ENCODE measurements around the gene ESRRG.

DNA sequence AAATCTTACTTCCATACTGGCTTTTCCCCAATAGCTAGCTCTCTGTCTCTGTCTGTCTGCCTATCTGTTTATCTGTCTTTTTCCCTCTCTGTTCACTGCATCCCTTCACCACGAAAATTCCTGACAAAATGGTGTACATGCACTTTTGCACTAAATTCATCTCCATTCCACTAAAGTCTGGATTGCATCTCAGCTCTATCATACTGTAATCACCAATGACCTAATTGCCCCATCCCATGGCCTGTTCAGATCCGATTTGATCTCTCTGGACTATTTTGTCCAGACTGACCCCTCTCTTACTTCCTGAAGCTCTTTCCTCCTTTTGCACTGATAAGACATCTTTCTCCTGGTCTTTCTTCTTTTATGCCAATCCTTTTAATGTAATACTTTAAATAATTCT lies 187.5 kb downstream of the ESRRG start:
- TF ChIP-seq, protein P1, sequence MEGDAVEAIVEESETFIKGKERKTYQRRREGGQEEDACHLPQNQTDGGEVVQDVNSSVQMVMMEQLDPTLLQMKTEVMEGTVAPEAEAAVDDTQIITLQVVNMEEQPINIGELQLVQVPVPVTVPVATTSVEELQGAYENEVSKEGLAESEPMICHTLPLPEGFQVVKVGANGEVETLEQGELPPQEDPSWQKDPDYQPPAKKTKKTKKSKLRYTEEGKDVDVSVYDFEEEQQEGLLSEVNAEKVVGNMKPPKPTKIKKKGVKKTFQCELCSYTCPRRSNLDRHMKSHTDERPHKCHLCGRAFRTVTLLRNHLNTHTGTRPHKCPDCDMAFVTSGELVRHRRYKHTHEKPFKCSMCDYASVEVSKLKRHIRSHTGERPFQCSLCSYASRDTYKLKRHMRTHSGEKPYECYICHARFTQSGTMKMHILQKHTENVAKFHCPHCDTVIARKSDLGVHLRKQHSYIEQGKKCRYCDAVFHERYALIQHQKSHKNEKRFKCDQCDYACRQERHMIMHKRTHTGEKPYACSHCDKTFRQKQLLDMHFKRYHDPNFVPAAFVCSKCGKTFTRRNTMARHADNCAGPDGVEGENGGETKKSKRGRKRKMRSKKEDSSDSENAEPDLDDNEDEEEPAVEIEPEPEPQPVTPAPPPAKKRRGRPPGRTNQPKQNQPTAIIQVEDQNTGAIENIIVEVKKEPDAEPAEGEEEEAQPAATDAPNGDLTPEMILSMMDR (IDR thresholded peaks at IDR 0.05; ENCODE audit: low read depth, low read length, missing input control): no peak
- TF ChIP-seq YY1 (IDR thresholded peaks at IDR 0.05) (no peak), RAD21 (IDR thresholded peaks at IDR 0.05) (no peak), GABPA (IDR thresholded peaks at IDR 0.05 in 1 of 2, conservative IDR thresholded peaks at IDR 0.05 in 1 of 2) (no peak)
- TF ChIP-seq, protein P2, sequence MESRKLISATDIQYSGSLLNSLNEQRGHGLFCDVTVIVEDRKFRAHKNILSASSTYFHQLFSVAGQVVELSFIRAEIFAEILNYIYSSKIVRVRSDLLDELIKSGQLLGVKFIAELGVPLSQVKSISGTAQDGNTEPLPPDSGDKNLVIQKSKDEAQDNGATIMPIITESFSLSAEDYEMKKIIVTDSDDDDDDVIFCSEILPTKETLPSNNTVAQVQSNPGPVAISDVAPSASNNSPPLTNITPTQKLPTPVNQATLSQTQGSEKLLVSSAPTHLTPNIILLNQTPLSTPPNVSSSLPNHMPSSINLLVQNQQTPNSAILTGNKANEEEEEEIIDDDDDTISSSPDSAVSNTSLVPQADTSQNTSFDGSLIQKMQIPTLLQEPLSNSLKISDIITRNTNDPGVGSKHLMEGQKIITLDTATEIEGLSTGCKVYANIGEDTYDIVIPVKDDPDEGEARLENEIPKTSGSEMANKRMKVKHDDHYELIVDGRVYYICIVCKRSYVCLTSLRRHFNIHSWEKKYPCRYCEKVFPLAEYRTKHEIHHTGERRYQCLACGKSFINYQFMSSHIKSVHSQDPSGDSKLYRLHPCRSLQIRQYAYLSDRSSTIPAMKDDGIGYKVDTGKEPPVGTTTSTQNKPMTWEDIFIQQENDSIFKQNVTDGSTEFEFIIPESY (IDR thresholded peaks at IDR 0.05): no peak
